GM23338 (cell line): ENCODE results near the gene RAC3. TPM values are rescaled to one million over a fixed set of nuclear protein-coding genes. Genes with fewer than 3 reads are reported as not detected.

Experiments
- ATAC-seq: fragments of 200-7000 bp; cut with Tn5 transposase; 3 replicates; pipeline ENCODE4 v1.9.1; 2020
- DNase-seq: peaks from one replicate; pipeline ENCODE4 v3.0.0-alpha.2; 2015; ENCODE audit warnings: low spot score
- H2AFZ ChIP-seq: fragments of 200-600 bp; sonication (generic); 2 replicates; pipeline ENCODE4 v1.8.0; 2016; ENCODE audit warnings: antibody characterized with exemption, mild to moderate bottlenecking, moderate library complexity
- H3F3A ChIP-seq: fragments of 200-600 bp; sonication (generic); replicated peaks from 2 replicates; pipeline ENCODE4 v1.8.0; 2017; ENCODE audit warnings: antibody characterized with exemption, mixed run types, low read depth
- H3K27ac ChIP-seq: fragments of 200-600 bp; sonication (generic); 2 replicates; pipeline ENCODE4 v1.6.1; 2016; ENCODE audit warnings: low read depth
- H3K27me3 ChIP-seq: fragments of 200-600 bp; sonication (generic); 2 replicates; pipeline ENCODE4 v1.8.0; 2016; ENCODE audit warnings: mild to moderate bottlenecking, mixed run types, moderate library complexity; ENCODE audit not compliant: insufficient read depth
- H3K36me3 ChIP-seq: fragments of 200-600 bp; sonication (generic); 2 replicates; pipeline ENCODE4 v1.8.0; 2016; ENCODE audit warnings: mild to moderate bottlenecking; ENCODE audit not compliant: insufficient read depth
- H3K4me1 ChIP-seq: fragments of 200-600 bp; sonication (generic); 2 replicates; pipeline ENCODE4 v1.8.0; 2016; ENCODE audit warnings: mild to moderate bottlenecking, moderate library complexity; ENCODE audit not compliant: insufficient read depth
- H3K4me2 ChIP-seq: fragments of 200-600 bp; sonication (generic); 2 replicates; pipeline ENCODE4 v1.7.1; 2017; ENCODE audit warnings: mixed run types
- H3K4me3 ChIP-seq: fragments of 200-600 bp; sonication (generic); 2 replicates; pipeline ENCODE4 v1.6.1; 2016; ENCODE audit warnings: mixed run types
- H3K79me2 ChIP-seq: fragments of 200-600 bp; sonication (generic); replicated peaks from 2 replicates; pipeline ENCODE4 v1.8.0; 2017; ENCODE audit warnings: mild to moderate bottlenecking; ENCODE audit not compliant: insufficient read depth
- H3K9me2 ChIP-seq: fragments of 200-600 bp; sonication (generic); 2 replicates; pipeline ENCODE4 v1.8.0; 2017; ENCODE audit not compliant: insufficient read depth
- H4K20me1 ChIP-seq: fragments of 200-600 bp; sonication (generic); replicated peaks from 2 replicates; pipeline ENCODE4 v1.8.0; 2017; ENCODE audit warnings: mild to moderate bottlenecking; ENCODE audit not compliant: insufficient read depth
- H3K27ac Mint-ChIP-seq: 2 replicates; pipeline ENCODE4 v1.8.0; 2020; ENCODE audit warnings: inconsistent platforms, mild to moderate bottlenecking, moderate library complexity, mixed read lengths
- H3K27me3 Mint-ChIP-seq: 3 replicates; pipeline ENCODE4 v1.8.0; 2022; ENCODE audit warnings: low read depth, mild to moderate bottlenecking, moderate library complexity, mixed read lengths, inconsistent platforms; ENCODE audit not compliant: insufficient read depth, poor library complexity
- H3K36me3 Mint-ChIP-seq: 3 replicates; pipeline ENCODE4 v1.8.0; 2021; ENCODE audit warnings: low read depth, mild to moderate bottlenecking, inconsistent platforms, moderate library complexity, mixed read lengths
- H3K4me1 Mint-ChIP-seq: 3 replicates; pipeline ENCODE4 v1.8.0; 2020; ENCODE audit warnings: mild to moderate bottlenecking, inconsistent platforms, mixed read lengths
- H3K4me3 Mint-ChIP-seq: 3 replicates; pipeline ENCODE4 v1.8.0; 2021; ENCODE audit warnings: moderate library complexity, mild to moderate bottlenecking, inconsistent platforms, mixed read lengths
- H3K9me3 Mint-ChIP-seq: 3 replicates; pipeline ENCODE4 v1.8.0; 2020; ENCODE audit warnings: moderate library complexity, mild to moderate bottlenecking, inconsistent platforms, mixed read lengths
- CREB1 ChIP-seq: fragments of 250-450 bp; sonication (Bioruptor Pico); IDR thresholded peaks from 2 replicates; pipeline ENCODE4 v1.5.0; 2020; ENCODE audit warnings: low read depth, mild to moderate bottlenecking, moderate library complexity
- CTCF ChIP-seq, 2 experiments: fragments of 200-600 bp in 1 of 2; sonication (generic) in 1 of 2; conservative IDR thresholded peaks; 2 replicates each; pipeline versions ENCODE4 v1.5.1 to v1.6.1; 2016 to 2017; ENCODE audit warnings: antibody characterized with exemption in 2 of 2, low read depth in 2 of 2, mild to moderate bottlenecking in 2 of 2, moderate library complexity in 1 of 2
- ETS1 ChIP-seq: IDR thresholded peaks from 2 replicates; pipeline ENCODE4 v1.6.1; 2016; ENCODE audit warnings: antibody characterized with exemption
- STAT1 ChIP-seq: IDR thresholded peaks from one replicate; pipeline ENCODE4 v1.6.1; 2016; ENCODE audit warnings: antibody characterized with exemption; ENCODE audit not compliant: unreplicated experiment
- ZNF114 ChIP-seq: fragments of 250-450 bp; sonication (Bioruptor Pico); IDR thresholded peaks from 2 replicates; pipeline ENCODE4 v1.5.0; 2020; ENCODE audit warnings: mild to moderate bottlenecking, moderate library complexity
- ZNF462 ChIP-seq: fragments of 250-450 bp; sonication (Bioruptor Pico); IDR thresholded peaks from 2 replicates; pipeline ENCODE4 v1.5.0; 2020; ENCODE audit warnings: mild to moderate bottlenecking, moderate library complexity
- polyA plus RNA-seq: library from polyadenylated mRNA; unstranded; fragments of >200 nt; fragmentation: Nextera tagmentation; extraction: Ambion mirVana; gene quantifications from 2 replicates; pipeline ENCODE4 v1.2.1, GENCODE V29; 2016
- total RNA-seq: library from RNA; depleted of rRNA; stranded (reverse); fragments of >200 nt; shearing (Covaris generic); gene quantifications from 2 replicates; pipeline ENCODE4 v1.2.3, GENCODE V29; 2014

The RAC3 gene
- total and polyA plus RNA-seq, 2 experiments from 2014 or later = 31.5 to 293 TPM

GRCh38 chr17:82072827-82073226 lies 41.3 kb downstream of the RAC3 start:
- no peaks in the 10 kb centered on the region for H3K9me2 ChIP-seq
- no peak overlapping the region for H3K27ac Mint-ChIP-seq
- H3K4me1 Mint-ChIP-seq = no peaks in the 10 kb centered on the region
- no peak overlapping the region for H3K4me3 ChIP-seq
- no peak overlapping the region for H2AFZ ChIP-seq
- H3K4me3 Mint-ChIP-seq = no peak overlapping the region
- H3K4me1 ChIP-seq = no peaks in the 10 kb centered on the region
- H3K9me3 Mint-ChIP-seq = no peaks in the 10 kb centered on the region; the same call in 1 of the 3 replicates
- H3K27ac ChIP-seq = no peak overlapping the region
- peaks cover 2% of the 10 kb centered on the region; the same call in 1 of the 3 replicates for H3K36me3 Mint-ChIP-seq
- peaks cover 3% of the 10 kb centered on the region; the same call in 1 of the 2 replicates for H4K20me1 ChIP-seq
- H3K36me3 ChIP-seq = no peaks in the 10 kb centered on the region
- H3K27me3 Mint-ChIP-seq = peaks cover 18% of the 10 kb centered on the region
- no peak for TF ChIP-seq ZNF114 (CRISPR knock-in tag)
- TF ChIP-seq STAT1 = no peak
- TF ChIP-seq CREB1 (CRISPR knock-in tag) = no peak
- TF ChIP-seq ETS1 = no peak
- peaks cover 11% of the 10 kb centered on the region for H3F3A ChIP-seq
- H3K27me3 ChIP-seq = no peaks in the 10 kb centered on the region; the same call in 1 of the 2 replicates
- H3K79me2 ChIP-seq = no peaks in the 10 kb centered on the region
- ATAC-seq (no peak), DNase-seq (no peak)
- H3K4me2 ChIP-seq = no peak overlapping the region

GRCh38 chr17:82073446-82073845 lies 42.0 kb downstream of the RAC3 start:
- H3K4me3 Mint-ChIP-seq = no peak overlapping the region
- ATAC-seq = no peak
- H3K9me2 ChIP-seq = no peaks in the 10 kb centered on the region
- H3K27me3 Mint-ChIP-seq = peaks cover 20% of the 10 kb centered on the region
- peaks cover 4% of the 10 kb centered on the region; the same call in 1 of the 2 replicates for H3K36me3 ChIP-seq
- no peaks in the 10 kb centered on the region for H3K4me1 ChIP-seq
- H3K9me3 Mint-ChIP-seq = no peaks in the 10 kb centered on the region; the same call in 1 of the 3 replicates
- no peak overlapping the region for H3K27ac Mint-ChIP-seq
- DNase-seq = no peak
- TF ChIP-seq CREB1 (CRISPR knock-in tag) = no peak
- TF ChIP-seq ZNF462 (CRISPR knock-in tag) = no peak
- TF ChIP-seq CTCF (conservative IDR thresholded peaks at IDR 0.05; ENCODE audit: low read depth in 2 of 2) = no peak
- no peak for TF ChIP-seq STAT1
- H4K20me1 ChIP-seq = peaks cover 3% of the 10 kb centered on the region; the same call in 1 of the 2 replicates
- no peaks in the 10 kb centered on the region for H3K79me2 ChIP-seq
- no peaks in the 10 kb centered on the region; the same call in 1 of the 2 replicates for H3K27me3 ChIP-seq
- no peak overlapping the region for H3K4me2 ChIP-seq
- peaks cover 7% of the 10 kb centered on the region for H3K36me3 Mint-ChIP-seq
- H3F3A ChIP-seq = peaks cover 17% of the 10 kb centered on the region
- no peak overlapping the region for H3K27ac ChIP-seq
- no peak overlapping the region for H2AFZ ChIP-seq
- no peak overlapping the region for H3K4me3 ChIP-seq
- H3K4me1 Mint-ChIP-seq = peaks cover 3% of the 10 kb centered on the region
